GM12872 (cell line): ENCODE data around the gene ITGA5.

ENCODE experiments used
- CTCF ChIP-seq: IDR thresholded peaks from 3 replicates; pipeline ENCODE4 v1.5.1; 2011; ENCODE audit warnings: low read depth, mild to moderate bottlenecking, low read length, moderate library complexity; ENCODE audit not compliant: insufficient read depth

The ITGA5 gene

GRCh38 chr12:54371328-54372112 lies 47.5 kb downstream of the ITGA5 start:
- TF ChIP-seq CTCF = no peak

- TF ChIP-seq CTCF = peak; percentile 87
These were observed 48.8 kb downstream of the ITGA5 start for GRCh38 chr12:54370171-54370730.

DNA sequence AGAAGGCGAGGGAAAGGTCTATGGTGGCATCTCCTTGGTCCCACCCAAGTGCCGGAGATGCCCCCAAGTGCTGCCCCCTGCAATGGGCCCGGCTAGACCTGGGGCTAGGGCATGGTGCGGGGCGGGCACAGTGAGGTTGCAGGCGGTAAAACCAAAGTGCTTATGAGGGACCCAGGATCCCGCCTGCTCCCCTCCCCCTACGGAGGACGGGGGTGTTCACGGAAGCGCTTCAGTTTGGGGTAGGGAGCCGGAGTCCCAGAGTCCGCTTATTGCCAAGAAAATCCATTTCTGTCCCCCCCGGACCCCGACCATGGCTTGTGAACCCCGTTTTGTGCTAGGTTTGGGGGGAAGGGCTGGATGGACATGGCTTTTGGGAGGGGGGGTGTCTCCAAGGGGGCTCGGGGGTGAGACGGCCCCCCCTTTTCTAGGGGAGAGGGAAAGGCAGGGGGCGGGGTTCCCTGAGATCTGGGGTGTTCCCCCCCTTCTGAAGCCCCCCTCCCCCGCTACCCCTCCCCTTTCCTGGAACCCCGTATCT lies 49.4 kb downstream of the ITGA5 start:
- TF ChIP-seq CTCF = no peak

DNA sequence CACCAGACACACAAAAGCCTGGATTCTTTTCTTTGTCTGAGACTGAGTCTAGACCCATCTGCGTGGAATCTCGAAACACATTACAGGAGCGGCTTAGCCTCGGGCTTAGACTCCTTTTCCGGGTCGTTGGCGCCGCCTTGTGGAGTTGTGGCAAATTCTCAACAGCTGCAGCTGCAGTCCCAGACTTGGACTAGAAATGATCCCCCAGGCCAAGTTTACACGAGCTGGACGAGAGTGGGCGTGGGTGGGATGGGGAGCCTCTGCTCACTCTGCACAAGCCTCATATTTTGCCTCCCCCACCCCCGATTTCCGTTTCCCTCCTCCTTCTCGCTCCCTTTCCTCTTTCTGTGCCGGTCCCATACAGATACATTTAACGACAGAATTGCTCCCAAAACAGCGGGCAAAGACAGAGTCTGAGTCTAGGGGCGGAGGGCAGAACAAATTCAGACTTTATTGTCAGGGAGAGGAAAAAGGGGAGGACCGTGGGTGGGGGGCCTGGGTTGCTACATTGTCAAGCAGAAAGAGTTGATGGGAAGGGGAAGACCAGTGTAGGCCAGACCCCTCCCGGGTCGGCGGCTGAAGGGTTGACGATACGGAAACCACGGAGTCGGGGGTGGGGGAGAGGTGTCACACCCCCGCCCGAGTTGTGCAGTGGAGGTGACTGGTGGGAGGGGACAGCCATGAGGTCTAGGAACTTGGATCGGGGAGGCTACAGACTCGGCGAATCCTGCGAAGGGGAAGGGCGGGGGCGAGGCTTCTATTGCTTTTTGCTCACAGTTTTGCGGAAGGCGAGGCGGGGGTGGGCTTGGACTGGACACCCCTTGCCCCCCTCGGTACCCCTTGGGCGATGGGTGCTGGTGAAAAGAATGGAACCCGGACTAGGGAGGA lies 50.1 kb downstream of the ITGA5 start:
- peak; percentile 97 for TF ChIP-seq CTCF

GRCh38 chr12:54368025-54368708 lies 50.9 kb downstream of the ITGA5 start:
- no peak for TF ChIP-seq CTCF

GRCh38 chr12:54364413-54364812 lies 54.7 kb downstream of the ITGA5 start, which contains the start of gene GPR84:
Gene GPR84, minus strand, starts transcription at chr12:54364486. Its CDS starts 635 bp downstream, at chr12:54363851.
- no peak for TF ChIP-seq CTCF
